ENCODE results near the gene ADAT3. TPM values are rescaled to one million over a fixed set of nuclear protein-coding genes. Genes with fewer than 3 reads are reported as not detected.

ADAT3 gene
- total and polyA plus RNA-seq, 2 experiments from 2014 or later, result 2.4 to 11.0 TPM

GRCh38 chr19:1955171-1956121 is 50.2 kb downstream of the ADAT3 start:
- H3K27me3 ChIP-seq, result no peaks in the 10 kb centered on the region
- no peak for DNase-seq (ENCODE audit: low spot score)
- peaks cover 79% of the 10 kb centered on the region for H3K79me2 ChIP-seq
- 88% methylated on average over 30 of the region's 51 CpGs for WGBS (ENCODE audit: low lambda C conversion rate, missing lambda C conversion rate)
- no peaks in the 10 kb centered on the region for H3K9me2 ChIP-seq (replicated peaks; ENCODE audit: insufficient read depth)
- H3K36me3 ChIP-seq (replicated peaks; ENCODE audit: insufficient read depth, low read depth), result no peaks in the 10 kb centered on the region
- no peak for TF ChIP-seq EZH2 (IDR thresholded peaks at IDR 0.05; ENCODE audit: borderline replicate concordance)
- no peak for TF ChIP-seq EZH2phosphoT487 (IDR thresholded peaks at IDR 0.05; ENCODE audit: low read depth, severe bottlenecking, unreplicated experiment)
- TF ChIP-seq CTCF (IDR thresholded peaks at IDR 0.05; ENCODE audit: poor library complexity), result no peak
- H3K27ac ChIP-seq, result no peak overlapping the region
- H3K9me3 ChIP-seq (ENCODE audit: low read depth), result no peaks in the 10 kb centered on the region
- H4K20me1 ChIP-seq (ENCODE audit: insufficient read depth, poor library complexity, severe bottlenecking), result peaks cover 59% of the 10 kb centered on the region
- no peaks in the 10 kb centered on the region for H3K4me1 ChIP-seq (ENCODE audit: insufficient read depth)
- H3K4me3 ChIP-seq, result no peak overlapping the region
- H2AFZ ChIP-seq, result no peak overlapping the region
- H3K4me2 ChIP-seq, result no peak overlapping the region

- H3K9me2 ChIP-seq (replicated peaks; ENCODE audit: insufficient read depth), result no peaks in the 10 kb centered on the region
- no peak for DNase-seq (ENCODE audit: low spot score)
- H3K4me3 ChIP-seq, result no peak overlapping the region
- no peak overlapping the region for H2AFZ ChIP-seq
- H3K4me2 ChIP-seq, result no peak overlapping the region
- H3K9me3 ChIP-seq (ENCODE audit: low read depth), result no peaks in the 10 kb centered on the region
- no peak for TF ChIP-seq EZH2 (IDR thresholded peaks at IDR 0.05; ENCODE audit: borderline replicate concordance)
- TF ChIP-seq EZH2phosphoT487 (IDR thresholded peaks at IDR 0.05; ENCODE audit: low read depth, severe bottlenecking, unreplicated experiment), result no peak
- TF ChIP-seq CTCF (IDR thresholded peaks at IDR 0.05; ENCODE audit: poor library complexity), result no peak
- H3K36me3 ChIP-seq (replicated peaks; ENCODE audit: insufficient read depth, low read depth), result no peaks in the 10 kb centered on the region
- WGBS (ENCODE audit: low lambda C conversion rate, missing lambda C conversion rate), result 94% methylated on average over 12 of the region's 12 CpGs
- H3K4me1 ChIP-seq (ENCODE audit: insufficient read depth), result no peaks in the 10 kb centered on the region
- no peak overlapping the region for H3K27ac ChIP-seq
- H3K79me2 ChIP-seq, result peaks cover 77% of the 10 kb centered on the region
- H4K20me1 ChIP-seq (ENCODE audit: insufficient read depth, poor library complexity, severe bottlenecking), result peaks cover 64% of the 10 kb centered on the region
- H3K27me3 ChIP-seq, result no peaks in the 10 kb centered on the region
Observed at GRCh38 chr19:1956122-1956494, 50.9 kb downstream of the ADAT3 start.

- H3K4me1 ChIP-seq (ENCODE audit: insufficient read depth), result no peaks in the 10 kb centered on the region
- H3K27ac ChIP-seq, result no peak overlapping the region
- no peak overlapping the region for H3K4me2 ChIP-seq
- H3K27me3 ChIP-seq, result no peaks in the 10 kb centered on the region
- 92% methylated on average over 26 of the region's 28 CpGs for WGBS (ENCODE audit: low lambda C conversion rate, missing lambda C conversion rate)
- peaks cover 75% of the 10 kb centered on the region for H3K79me2 ChIP-seq
- no peaks in the 10 kb centered on the region for H3K9me3 ChIP-seq (ENCODE audit: low read depth)
- no peak overlapping the region for H2AFZ ChIP-seq
- H3K9me2 ChIP-seq (replicated peaks; ENCODE audit: insufficient read depth), result no peaks in the 10 kb centered on the region
- no peak for DNase-seq (ENCODE audit: low spot score)
- no peak overlapping the region for H3K4me3 ChIP-seq
- peaks cover 63% of the 10 kb centered on the region for H4K20me1 ChIP-seq (ENCODE audit: insufficient read depth, poor library complexity, severe bottlenecking)
- H3K36me3 ChIP-seq (replicated peaks; ENCODE audit: insufficient read depth, low read depth), result no peaks in the 10 kb centered on the region
- TF ChIP-seq EZH2phosphoT487 (IDR thresholded peaks at IDR 0.05; ENCODE audit: low read depth, severe bottlenecking, unreplicated experiment) (no peak), EZH2 (IDR thresholded peaks at IDR 0.05; ENCODE audit: borderline replicate concordance) (no peak), CTCF (IDR thresholded peaks at IDR 0.05; ENCODE audit: poor library complexity) (no peak)
Observed at GRCh38 chr19:1956868-1957492, 51.8 kb downstream of the ADAT3 start.
